Mucosa of descending colon (tissue), 3 donors: ENCODE results near the gene TOP2B. TPM values are rescaled to one million over a fixed set of nuclear protein-coding genes. Genes with fewer than 3 reads are reported as not detected.

ENCODE experiments used
- ATAC-seq: fragments of 200-7000 bp; cut with Tn5 transposase; one replicate; pipeline ENCODE4 v1.9.1; 2020; ENCODE audit warnings: mild to moderate bottlenecking, moderate library complexity
- DNase-seq, 3 donors: peaks; one replicate each; pipeline ENCODE4 v3.0.0-alpha.2; 2020
- H3K36me3 ChIP-seq: fragments of 200-600 bp; one replicate; pipeline ENCODE4 v1.8.0; 2021; ENCODE audit warnings: low read depth, mild to moderate bottlenecking
- H3K4me1 ChIP-seq: fragments of 200-600 bp; one replicate; pipeline ENCODE4 v1.8.0; 2021; ENCODE audit warnings: low read depth, mild to moderate bottlenecking
- H3K4me3 ChIP-seq: fragments of 200-600 bp; one replicate; pipeline ENCODE4 v1.8.0; 2021; ENCODE audit warnings: mild to moderate bottlenecking
- H3K9me3 ChIP-seq: fragments of 200-600 bp; one replicate; pipeline ENCODE4 v1.8.0; 2021; ENCODE audit warnings: mild to moderate bottlenecking
- CTCF ChIP-seq: fragments of 200-600 bp; IDR thresholded peaks from one replicate; pipeline ENCODE4 v1.8.0; 2022; ENCODE audit warnings: antibody characterized with exemption, mild to moderate bottlenecking
- intact Hi-C, 2 donors: fragments of 100-400 bp; cut with DNase I in 1 of 2; cut with micrococcal nuclease in 1 of 2; formaldehyde crosslinking; loops; one replicate each; pipeline versions ENCODE4 v1.11.0 to v1.11.1; 2022; cut with DNase I, micrococcal nuclease
- total RNA-seq, 3 donors: library from RNA; stranded (reverse); fragmentation: NEBNext Ultra II Directional in 2 of 3; extraction: Animal tissue kit (Norgen Biotek cat#: 25700) in 2 of 3; gene quantifications; one replicate each; pipeline versions ENCODE4 v1.2.1 to v1.2.4, GENCODE V29; 2021 to 2023
- donor health status: DM: no; HTN: no; CAD: no; lungs with moderate emphysema.
- donor health status: DM: no; HTN: no; CAD: no.
- donor health status: DM: no; HTN: yes; CAD: no.

The TOP2B gene
- total RNA-seq, 3 donors from 2014 or later, result 72.1 to 111 (median 91.6) TPM

- Histone ChIP-seq H3K4me3 (no peak overlapping the region), H3K4me1 (no peaks in the 10 kb centered on the region), H3K36me3 (no peaks in the 10 kb centered on the region), H3K9me3 (no peaks in the 10 kb centered on the region)
- ATAC-seq (no peak), DNase-seq (no peak)
- no peak for TF ChIP-seq CTCF
- intact Hi-C loops, result no loop called here
Observed at GRCh38 chr3:25566358-25566920, 98.3 kb downstream of the TOP2B start.

GRCh38 chr3:25565807-25566206 is 98.9 kb downstream of the TOP2B start:
- Histone ChIP-seq H3K9me3 (no peaks in the 10 kb centered on the region), H3K4me1 (no peaks in the 10 kb centered on the region), H3K4me3 (no peak overlapping the region), H3K36me3 (no peaks in the 10 kb centered on the region)
- ATAC-seq (no peak), DNase-seq (no peak)
- intact Hi-C loops, result no loop called here
- no peak for TF ChIP-seq CTCF

GRCh38 chr3:25564075-25564474 is 100.6 kb downstream of the TOP2B start:
- Histone ChIP-seq H3K4me3 (no peak overlapping the region), H3K36me3 (no peaks in the 10 kb centered on the region), H3K4me1 (no peaks in the 10 kb centered on the region), H3K9me3 (no peaks in the 10 kb centered on the region)
- intact Hi-C loops, result no loop called here
- DNase-seq (no peak), ATAC-seq (no peak)
- no peak for TF ChIP-seq CTCF

GRCh38 chr3:25563601-25564000 is 101.1 kb downstream of the TOP2B start:
- Histone ChIP-seq H3K9me3 (no peaks in the 10 kb centered on the region), H3K4me3 (no peak overlapping the region), H3K36me3 (no peaks in the 10 kb centered on the region), H3K4me1 (no peaks in the 10 kb centered on the region)
- no peak for DNase-seq
- no peak for TF ChIP-seq CTCF
- ATAC-seq, result no peak
- intact Hi-C loops, result no loop called here

GRCh38 chr3:25558796-25559195 is 105.9 kb downstream of the TOP2B start:
- no peak overlapping the region for H3K4me3 ChIP-seq
- no peak for TF ChIP-seq CTCF
- no peaks in the 10 kb centered on the region for H3K36me3 ChIP-seq
- intact Hi-C loops, result no loop called here
- H3K9me3 ChIP-seq, result no peaks in the 10 kb centered on the region
- DNase-seq, result no peak
- ATAC-seq, result no peak
- no peaks in the 10 kb centered on the region for H3K4me1 ChIP-seq

GRCh38 chr3:25558121-25558520 is 106.6 kb downstream of the TOP2B start:
- no peaks in the 10 kb centered on the region for H3K9me3 ChIP-seq
- no peak for ATAC-seq
- no peak for TF ChIP-seq CTCF
- no peak overlapping the region for H3K4me3 ChIP-seq
- no peaks in the 10 kb centered on the region for H3K4me1 ChIP-seq
- DNase-seq, result peak in 1 of 3 donors; percentile 21
- no peaks in the 10 kb centered on the region for H3K36me3 ChIP-seq
- intact Hi-C loops, result no loop called here
